GM21619 (cell line): ENCODE results near the gene SLC38A11.
"Not testable (repeated sequence)": the region's sequence is repeated elsewhere in the genome, so short reads cannot be mapped to it uniquely, and the experiment has no call there.

Source experiments
- ATAC-seq: cut with Tn5 transposase; IDR thresholded peaks from one replicate; pipeline ENCODE4 v1.9.1; 2021; ENCODE audit not compliant: unreplicated experiment

Gene SLC38A11

GRCh38 chr2:164881524-164881923 is 73.8 kb downstream of the SLC38A11 start:
- no peak for ATAC-seq

DNA sequence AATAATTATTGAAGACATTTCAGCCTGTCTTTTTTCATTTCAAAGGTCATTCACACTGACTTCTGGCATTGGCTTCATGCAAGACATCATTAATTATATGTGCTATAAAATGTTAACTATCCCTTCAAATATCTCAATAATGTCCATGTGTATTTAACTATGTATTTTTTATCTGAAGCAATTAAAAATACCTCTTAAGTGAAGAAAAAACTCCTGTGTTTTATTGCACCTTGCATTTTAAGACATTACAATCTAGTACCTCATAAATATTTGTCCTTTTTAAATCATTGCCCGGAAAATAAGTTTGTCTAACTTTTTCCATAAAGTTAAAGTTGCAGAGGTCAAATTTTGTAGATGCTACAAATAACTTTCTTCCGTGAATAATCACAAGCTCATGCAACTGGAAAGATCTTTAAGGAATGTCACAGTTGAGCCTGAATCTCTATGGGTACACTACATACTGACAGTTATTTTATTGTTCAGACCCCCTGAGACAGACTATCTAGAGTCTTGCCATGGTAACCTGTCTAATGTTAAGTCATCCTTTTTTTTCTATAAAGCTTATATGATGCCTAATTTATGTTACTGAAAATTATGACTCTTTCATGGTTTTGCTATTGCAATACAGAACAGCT is 75.3 kb downstream of the SLC38A11 start:
- no peak for ATAC-seq

- ATAC-seq: no peak
Observed at GRCh38 chr2:164877927-164878326, 77.4 kb downstream of the SLC38A11 start.

- no peak for ATAC-seq
Observed at GRCh38 chr2:164877169-164877568, 78.2 kb downstream of the SLC38A11 start.

DNA sequence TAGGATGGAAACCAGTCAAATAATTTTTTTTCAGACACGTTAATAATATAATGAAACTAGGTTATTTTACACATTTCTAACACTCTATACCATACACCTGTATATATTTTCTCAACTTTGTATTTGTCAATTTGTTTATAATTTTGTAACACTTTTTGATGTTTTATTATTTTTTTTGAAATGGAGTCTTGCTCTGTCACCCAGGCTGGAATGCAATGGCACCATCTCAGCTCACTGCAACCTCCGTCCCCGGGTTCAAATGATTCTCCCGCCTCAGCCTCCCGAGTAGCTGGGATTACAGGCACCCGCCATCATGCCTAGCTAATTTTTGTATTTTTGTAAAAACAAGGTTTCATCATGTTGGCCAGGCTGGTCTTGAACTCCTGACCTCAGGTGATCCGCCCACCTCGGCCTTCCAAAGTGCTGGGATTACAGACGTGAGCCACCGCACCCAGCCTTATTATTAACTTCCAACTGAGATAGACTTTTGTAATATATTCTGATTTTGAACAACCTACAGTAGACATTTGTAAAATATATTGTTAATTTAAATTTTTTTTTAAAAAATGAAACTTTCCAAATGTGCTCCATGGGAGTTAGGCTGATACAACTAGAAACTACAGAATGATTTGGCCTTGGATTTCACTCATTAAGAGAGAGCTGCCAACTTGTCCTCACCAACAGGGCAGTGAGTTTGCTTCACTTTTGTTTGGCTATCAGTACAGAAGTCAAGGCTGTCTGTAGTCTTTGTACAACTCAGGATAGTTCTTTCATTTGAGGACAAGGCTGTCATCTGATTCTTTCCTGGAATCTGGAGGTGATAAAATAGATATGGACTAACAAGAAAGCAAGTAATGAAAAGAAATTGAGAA is 79.8 kb downstream of the SLC38A11 start:
- no peak for ATAC-seq

- ATAC-seq: no peak
Observed at GRCh38 chr2:164873210-164873908, 82.0 kb downstream of the SLC38A11 start.

GRCh38 chr2:164871404-164871803 is 83.9 kb downstream of the SLC38A11 start:
- ATAC-seq: no peak

- ATAC-seq: no peak
Observed at GRCh38 chr2:164869420-164869772, 85.9 kb downstream of the SLC38A11 start.

GRCh38 chr2:164868563-164869419 is 86.5 kb downstream of the SLC38A11 start:
- no peak for ATAC-seq

- no peak for ATAC-seq
Observed at GRCh38 chr2:164867779-164868397, 87.4 kb downstream of the SLC38A11 start.

DNA sequence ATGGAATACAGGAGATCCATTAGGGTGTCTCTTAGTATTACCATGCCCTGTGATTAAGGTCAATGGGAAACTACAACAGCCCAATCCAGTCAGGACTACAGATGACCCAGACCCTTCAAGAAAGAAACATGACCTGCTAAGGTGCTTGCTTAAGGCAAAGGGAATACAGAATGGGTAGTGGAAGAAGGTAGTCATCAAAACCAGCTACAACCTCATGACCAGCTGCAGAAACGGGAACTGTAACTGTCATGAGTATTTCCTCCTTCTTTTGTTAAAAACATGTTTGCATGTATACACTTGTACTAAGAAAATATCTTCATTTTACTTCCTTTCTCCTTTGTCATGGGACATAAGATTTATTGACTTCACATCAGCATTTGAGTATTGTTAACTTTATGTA is 88.9 kb downstream of the SLC38A11 start:
- ATAC-seq: not testable (repeated sequence)

DNA sequence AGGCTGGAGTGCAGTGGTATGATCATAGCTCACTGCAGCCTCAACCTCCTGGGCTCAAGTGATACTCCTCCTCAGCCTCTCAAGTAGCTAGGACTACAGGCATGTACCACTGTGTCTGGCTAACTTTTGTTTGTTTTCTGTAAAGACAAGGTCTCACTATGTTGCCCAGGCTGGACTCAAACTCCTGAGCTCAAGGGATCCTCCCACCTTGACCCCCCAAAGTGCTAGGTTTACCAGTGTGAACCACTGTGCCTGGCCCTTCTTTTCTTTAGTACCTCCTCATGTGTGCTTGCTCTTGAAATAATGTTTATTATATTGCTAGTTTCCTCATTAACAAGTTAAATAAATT is 94.7 kb downstream of the SLC38A11 start:
- ATAC-seq: no peak

DNA sequence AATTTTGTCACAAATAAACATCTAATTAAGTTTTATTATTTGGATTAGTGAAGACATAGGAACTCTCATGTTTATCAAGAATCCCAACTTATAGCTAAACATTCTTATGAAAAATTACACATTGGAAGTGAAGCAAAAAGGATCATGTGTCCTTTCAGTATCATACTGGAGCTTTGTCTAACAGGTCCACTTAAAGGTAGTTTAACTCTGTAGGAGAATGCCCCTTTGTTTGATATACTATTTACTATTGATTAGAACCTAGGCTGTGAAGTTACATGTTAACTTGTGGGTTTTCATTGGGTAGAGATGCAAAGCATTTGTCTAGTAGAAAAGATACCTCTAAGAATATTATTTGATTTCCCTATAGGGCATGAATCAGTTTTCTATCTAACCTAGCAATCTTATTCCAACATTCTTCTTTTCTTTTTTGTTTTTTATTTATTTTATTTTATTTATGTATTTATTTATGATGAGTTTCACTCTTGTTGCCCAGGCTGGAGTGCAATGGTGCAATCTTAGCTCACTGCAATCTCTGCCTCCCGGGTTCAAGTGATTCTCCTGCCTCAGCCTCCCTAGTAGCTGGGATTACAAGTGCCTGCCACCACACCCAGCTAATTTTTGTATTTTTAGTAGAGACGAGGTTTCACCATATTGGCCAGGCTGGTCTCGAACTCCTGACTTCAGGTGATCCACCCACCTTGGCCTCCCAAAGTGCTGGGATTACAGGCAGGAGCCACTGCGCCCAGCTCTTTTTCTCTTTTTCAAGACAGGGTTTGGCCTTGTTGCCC is 95.2 kb downstream of the SLC38A11 start:
- ATAC-seq: not testable (repeated sequence)

- ATAC-seq: no peak
Observed at GRCh38 chr2:164859251-164859818, 96.0 kb downstream of the SLC38A11 start.

DNA sequence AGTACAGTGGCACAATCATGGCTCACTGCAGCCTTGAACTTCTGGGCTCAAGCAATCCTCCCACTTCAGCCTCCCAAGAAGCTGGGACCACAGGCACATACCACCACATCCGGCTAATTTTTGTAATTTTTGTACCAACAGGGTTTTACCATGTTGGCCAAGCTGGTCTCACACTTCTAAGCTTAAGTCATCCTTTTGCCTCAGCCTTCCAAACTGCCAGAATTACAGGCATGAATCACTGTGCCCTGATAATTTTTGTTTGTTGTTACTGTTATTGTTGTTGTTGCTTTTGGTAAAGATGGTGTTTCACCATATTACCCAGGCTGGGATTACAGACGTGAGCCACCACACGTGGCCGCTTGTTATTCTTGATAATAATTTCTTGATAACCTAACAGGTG is 103.2 kb downstream of the SLC38A11 start:
- ATAC-seq: no peak

DNA sequence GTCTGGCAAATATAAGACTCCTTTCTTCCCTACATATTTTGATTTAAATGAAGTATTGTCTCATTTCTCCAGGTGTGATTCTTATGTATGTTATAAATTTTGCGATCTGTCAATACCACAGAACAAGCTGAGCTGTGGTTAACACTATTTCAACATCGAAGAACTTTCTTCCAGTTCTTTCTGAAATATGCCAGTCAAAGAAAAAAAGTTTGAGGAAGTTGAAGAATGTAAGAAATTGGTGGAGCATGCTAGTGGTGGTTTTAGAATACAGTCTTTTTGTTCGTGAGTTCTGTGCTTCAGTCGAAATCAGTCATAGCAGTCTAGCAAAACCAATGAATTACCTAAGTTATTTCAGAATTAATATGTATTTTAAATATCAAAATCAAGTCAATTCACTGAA is 105.1 kb downstream of the SLC38A11 start:
- no peak for ATAC-seq

DNA sequence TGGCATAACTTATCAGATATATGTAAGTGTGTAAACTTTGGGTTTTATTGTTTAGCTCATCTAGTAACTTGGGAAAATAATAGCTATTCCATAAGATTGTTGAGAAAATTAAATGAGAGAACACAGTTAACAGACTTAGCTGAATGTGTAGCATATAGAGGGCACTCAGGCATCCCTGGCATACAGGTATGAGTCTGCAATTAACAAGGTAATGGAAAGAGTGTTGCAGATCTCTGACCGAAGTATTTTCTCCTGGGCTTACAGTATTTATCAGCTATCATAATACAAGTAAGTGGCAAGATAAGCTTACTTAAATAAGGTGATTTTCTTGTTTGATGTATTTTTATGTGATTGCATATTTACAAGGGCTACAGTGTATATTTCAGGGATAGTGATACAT is 105.8 kb downstream of the SLC38A11 start:
- ATAC-seq: no peak

GRCh38 chr2:164847981-164848741 is 107.2 kb downstream of the SLC38A11 start:
- ATAC-seq: no peak

DNA sequence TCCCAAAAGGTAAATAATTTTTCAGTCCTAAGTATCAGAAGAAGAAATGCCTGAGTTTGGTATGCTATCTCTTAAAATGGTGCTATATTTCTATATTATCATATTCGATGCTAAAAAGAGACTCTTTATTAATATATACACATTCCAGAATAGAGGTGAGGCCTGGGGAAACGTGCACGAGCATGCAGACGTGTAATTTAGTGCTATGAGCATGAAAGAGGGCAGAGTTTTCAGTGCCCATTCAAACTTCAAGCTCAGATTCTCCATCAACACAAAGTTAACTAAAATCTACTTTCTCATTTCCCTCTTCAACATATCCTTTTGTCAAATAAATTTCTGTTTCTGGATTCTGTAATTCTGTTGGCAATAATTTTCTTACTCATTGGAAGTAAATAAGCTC is 108.0 kb downstream of the SLC38A11 start:
- no peak for ATAC-seq
